Superior temporal gyrus (tissue), 1 donor: ENCODE results near the gene CX3CL1.

Experiments
- DNase-seq: peaks from one replicate; pipeline ENCODE4 v3.0.0-alpha.2; 2016; ENCODE audit errors: extremely low spot score

CX3CL1 gene

GRCh38 chr16:57405097-57405496 lies 32.8 kb downstream of the CX3CL1 start:
- no peak for DNase-seq

- DNase-seq = no peak
These were observed 34.6 kb downstream of the CX3CL1 start for GRCh38 chr16:57406881-57407280.

GRCh38 chr16:57407521-57408353 lies 35.4 kb downstream of the CX3CL1 start:
- no peak for DNase-seq

GRCh38 chr16:57409065-57409464 lies 36.8 kb downstream of the CX3CL1 start:
- no peak for DNase-seq

GRCh38 chr16:57409870-57410587 lies 37.7 kb downstream of the CX3CL1 start:
- DNase-seq = no peak

GRCh38 chr16:57411362-57411976 lies 39.2 kb downstream of the CX3CL1 start:
- no peak for DNase-seq

GRCh38 chr16:57412584-57412983 lies 40.3 kb downstream of the CX3CL1 start:
- no peak for DNase-seq

- no peak for DNase-seq
These were observed 41.0 kb downstream of the CX3CL1 start for GRCh38 chr16:57413301-57413730.

GRCh38 chr16:57413733-57414132 lies 41.4 kb downstream of the CX3CL1 start:
- no peak for DNase-seq

GRCh38 chr16:57416084-57416483 lies 43.8 kb downstream of the CX3CL1 start:
- DNase-seq = no peak

GRCh38 chr16:57419506-57419905 lies 47.2 kb downstream of the CX3CL1 start:
- no peak for DNase-seq

- DNase-seq = no peak
These were observed 50.0 kb downstream of the CX3CL1 start for GRCh38 chr16:57422026-57422944.

GRCh38 chr16:57423152-57423551 lies 50.9 kb downstream of the CX3CL1 start:
- DNase-seq = no peak

GRCh38 chr16:57424583-57424982 lies 52.3 kb downstream of the CX3CL1 start:
- DNase-seq = no peak

- no peak for DNase-seq
These were observed 54.1 kb downstream of the CX3CL1 start for GRCh38 chr16:57426356-57426755.

- DNase-seq = no peak
These were observed 55.0 kb downstream of the CX3CL1 start for GRCh38 chr16:57427307-57427706.

GRCh38 chr16:57427824-57428223 lies 55.5 kb downstream of the CX3CL1 start:
- DNase-seq = no peak

GRCh38 chr16:57430955-57431354 lies 58.7 kb downstream of the CX3CL1 start:
- no peak for DNase-seq

- DNase-seq = no peak
These were observed 60.2 kb downstream of the CX3CL1 start for GRCh38 chr16:57432505-57432904.

- no peak for DNase-seq
These were observed 60.7 kb downstream of the CX3CL1 start for GRCh38 chr16:57432989-57433388.

GRCh38 chr16:57434003-57434402 lies 61.7 kb downstream of the CX3CL1 start:
- DNase-seq = no peak
